Loucy (cell line): Measurements from ENCODE around the gene NME8.

Experiments
- CTCF ChIP-seq: fragments of 200-600 bp; sonication (generic); conservative IDR thresholded peaks from 2 replicates; pipeline ENCODE4 v1.5.1; 2014; ENCODE audit warnings: mild to moderate bottlenecking, antibody characterized with exemption, low read length
- EZH2phosphoT487 ChIP-seq: fragments of 200-600 bp; IDR thresholded peaks from 2 replicates; pipeline ENCODE4 v1.6.1; 2018; ENCODE audit warnings: antibody characterized with exemption, mild to moderate bottlenecking, moderate library complexity, borderline replicate concordance

GRCh38 chr7:37925620-37926019 is 77.2 kb downstream of the NME8 start:
- TF ChIP-seq CTCF (no peak), EZH2phosphoT487 (no peak)
